Superior temporal gyrus (tissue), 1 donor: ENCODE data around the gene CFAP299.
A peak's percentile ranks its signal among the peaks of the same experiment; 100 is the strongest.
"Not testable (repeated sequence)": the region's sequence is repeated elsewhere in the genome, so short reads cannot be mapped to it uniquely, and the experiment has no call there.

Experiments
- DNase-seq: peaks from one replicate; pipeline ENCODE4 v3.0.0-alpha.2; 2016; ENCODE audit errors: extremely low spot score

Gene CFAP299

GRCh38 chr4:80331693-80332092, 3.8 kb upstream of the CFAP299 start:
- DNase-seq, result no peak

GRCh38 chr4:80333121-80333520, 2.4 kb upstream of the CFAP299 start:
- no peak for DNase-seq

DNA sequence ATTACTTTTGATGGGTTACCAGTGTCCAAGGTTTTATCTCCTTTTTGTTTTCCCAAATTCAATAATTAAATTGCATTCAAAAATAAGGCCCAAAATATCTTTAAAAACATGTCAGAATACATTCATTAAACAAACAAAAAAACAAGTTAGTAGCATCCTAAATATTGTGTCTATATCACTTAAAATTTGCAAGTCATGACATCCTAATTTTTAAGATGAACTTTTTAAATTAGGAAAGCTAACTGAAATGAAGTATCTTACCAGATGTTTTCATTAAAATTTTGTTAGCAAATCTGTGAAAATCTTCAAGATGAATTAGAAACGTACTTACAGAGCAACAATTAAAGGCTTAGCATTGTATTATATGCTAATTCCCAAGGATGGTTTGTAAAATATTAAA, 962 bp upstream of the CFAP299 start:
- no peak for DNase-seq

DNA sequence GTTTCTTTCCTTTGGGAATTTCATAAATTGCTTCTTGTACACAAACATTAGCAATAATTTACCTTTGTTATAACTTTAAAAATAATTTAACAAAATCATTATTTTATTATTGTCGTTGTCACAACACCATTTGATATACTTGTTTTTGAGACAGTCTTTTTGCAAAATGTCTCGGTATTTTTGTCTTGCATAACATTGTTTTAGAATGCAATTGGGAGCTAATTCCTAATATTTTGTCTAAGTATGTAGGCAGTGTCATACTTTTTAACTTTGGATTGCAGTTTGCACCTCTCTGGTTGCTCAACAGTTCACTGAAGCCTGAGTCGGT, 340 bp upstream of the CFAP299 start:
- DNase-seq, result no peak

GRCh38 chr4:80336582-80336981, 1.1 kb downstream of the CFAP299 start:
- no peak for DNase-seq

- no peak for DNase-seq
Observed at GRCh38 chr4:80340036-80340435, 4.5 kb downstream of the CFAP299 start.

- DNase-seq, result not testable (repeated sequence)
Observed at GRCh38 chr4:80342684-80343083, 7.2 kb downstream of the CFAP299 start.

DNA sequence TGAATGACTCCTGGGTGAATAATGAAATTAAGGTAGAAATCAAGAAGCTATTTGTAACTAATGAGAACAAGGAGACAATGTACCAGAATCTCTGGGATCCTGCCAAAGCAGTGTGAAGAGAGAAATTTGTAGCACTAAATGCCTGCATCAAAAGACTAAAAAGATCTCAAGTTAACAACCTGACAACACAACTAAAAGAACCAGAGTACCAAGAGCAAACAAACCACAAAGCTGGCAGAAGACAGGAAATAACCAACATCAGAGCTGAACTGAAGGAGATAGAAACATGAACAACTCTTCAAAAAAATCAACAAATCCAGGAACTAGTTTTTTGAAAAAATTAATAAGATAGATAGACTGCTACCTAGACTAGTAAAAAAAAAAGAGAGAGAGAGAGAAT, 8.4 kb downstream of the CFAP299 start:
- DNase-seq, result no peak

DNA sequence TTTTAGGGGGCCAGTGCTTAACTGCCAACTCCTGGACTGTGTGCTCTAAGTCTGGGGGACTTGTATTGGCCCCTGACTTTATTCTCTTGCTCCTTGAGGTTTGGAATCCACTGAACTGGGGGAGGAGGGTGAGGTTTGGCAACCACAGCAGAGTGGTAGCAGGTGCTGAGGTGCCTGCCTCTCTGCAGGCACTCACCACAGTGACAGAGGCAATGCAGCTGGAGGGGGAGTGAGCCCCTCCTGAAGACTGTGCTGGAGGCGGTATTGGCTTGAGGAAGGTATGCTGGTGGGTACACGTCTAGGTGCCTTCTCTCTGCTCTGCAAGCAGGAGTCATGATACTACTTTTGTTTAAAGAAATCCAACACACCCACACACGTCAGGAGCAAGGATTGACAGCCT, 24.6 kb downstream of the CFAP299 start:
- no peak for DNase-seq

DNA sequence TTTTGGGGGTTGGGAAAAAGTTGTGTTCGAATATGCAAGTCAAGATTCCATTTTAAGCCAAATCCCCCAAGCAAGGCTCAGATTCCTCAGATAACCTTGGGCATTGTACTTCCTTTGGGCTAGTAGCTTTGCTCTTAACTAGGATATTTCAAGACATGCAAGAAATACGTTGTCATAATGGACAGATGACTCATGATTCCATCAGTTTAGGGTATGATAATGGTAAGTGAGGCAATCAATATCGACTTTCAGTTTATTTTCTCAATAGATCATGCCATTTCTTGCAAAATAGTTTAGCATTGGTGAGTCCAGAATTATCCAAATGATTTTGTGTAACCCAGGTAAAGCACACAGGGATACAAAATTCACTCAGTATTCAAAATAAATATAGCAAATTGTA, 25.4 kb downstream of the CFAP299 start:
- no peak for DNase-seq

DNA sequence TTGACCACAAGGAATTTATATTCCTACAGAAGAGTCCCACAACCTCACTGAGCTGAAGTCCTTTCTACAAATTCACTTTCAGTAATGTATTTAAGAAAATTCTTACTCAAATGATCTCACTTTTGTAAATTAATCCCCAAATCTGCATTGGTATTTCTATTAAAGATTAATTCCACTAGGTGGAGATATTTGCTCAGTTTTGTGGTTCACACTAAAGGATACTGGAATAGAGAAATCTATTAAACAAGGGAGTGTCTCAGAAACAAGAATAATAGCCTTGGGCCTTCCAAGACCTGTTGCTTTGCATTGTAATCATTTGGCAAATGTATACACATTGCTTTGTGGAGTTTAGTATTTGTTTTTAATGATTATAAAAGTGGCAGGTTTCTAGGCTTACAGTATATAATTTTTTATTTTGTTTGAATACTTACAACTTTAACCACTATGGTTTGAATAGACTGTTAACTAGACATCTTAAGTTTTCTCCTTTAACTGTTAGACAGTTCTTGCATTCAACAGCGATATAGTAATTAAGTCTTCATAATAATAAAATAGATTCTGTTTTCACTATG, 25.9 kb downstream of the CFAP299 start:
- DNase-seq, result peak; percentile 66

- DNase-seq, result peak; percentile 68
Observed at GRCh38 chr4:80362578-80363181, 27.1 kb downstream of the CFAP299 start.

- DNase-seq, result peak; percentile 20
Observed at GRCh38 chr4:80365928-80366327, 30.4 kb downstream of the CFAP299 start.

DNA sequence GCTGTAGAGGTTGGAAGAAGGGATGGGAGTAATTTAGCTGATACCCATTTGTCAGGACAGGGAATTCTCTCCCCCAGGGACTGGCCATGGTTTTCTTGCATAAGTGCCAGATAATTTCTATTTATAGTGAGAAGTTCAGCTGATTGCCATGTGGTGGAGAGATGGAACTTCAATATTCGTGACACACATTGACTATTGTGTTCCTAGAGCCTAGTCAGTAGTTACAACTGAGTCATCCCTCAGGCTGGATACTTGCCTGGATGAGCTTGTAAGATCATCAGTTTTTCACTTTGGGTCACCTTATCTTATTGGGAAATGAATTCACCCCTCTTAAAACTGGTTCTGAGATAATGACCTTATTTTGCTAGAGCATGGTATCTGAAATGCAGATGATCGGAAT, 32.2 kb downstream of the CFAP299 start:
- no peak for DNase-seq

GRCh38 chr4:80370635-80371034, 35.1 kb downstream of the CFAP299 start:
- no peak for DNase-seq

GRCh38 chr4:80371046-80371445, 35.5 kb downstream of the CFAP299 start:
- DNase-seq, result no peak

DNA sequence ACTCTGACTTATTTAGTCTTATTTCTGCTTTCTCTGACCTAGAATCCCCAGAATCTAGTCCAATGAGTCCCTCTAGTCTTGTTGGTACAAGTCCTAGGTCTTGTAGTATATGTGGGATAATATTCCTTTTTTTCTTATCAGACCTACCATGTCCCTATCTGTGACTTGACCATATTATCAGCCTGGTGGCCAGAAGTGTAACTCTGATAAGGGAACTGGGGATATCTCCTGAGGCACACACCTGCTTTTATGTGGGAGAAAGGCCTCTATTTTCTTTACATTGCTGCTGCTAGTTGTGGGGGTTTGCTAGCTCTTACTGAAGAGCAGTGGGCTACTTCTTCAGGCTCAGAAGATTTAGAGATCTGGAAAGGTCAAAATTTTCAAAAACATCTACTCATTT, 38.6 kb downstream of the CFAP299 start:
- DNase-seq, result no peak

DNA sequence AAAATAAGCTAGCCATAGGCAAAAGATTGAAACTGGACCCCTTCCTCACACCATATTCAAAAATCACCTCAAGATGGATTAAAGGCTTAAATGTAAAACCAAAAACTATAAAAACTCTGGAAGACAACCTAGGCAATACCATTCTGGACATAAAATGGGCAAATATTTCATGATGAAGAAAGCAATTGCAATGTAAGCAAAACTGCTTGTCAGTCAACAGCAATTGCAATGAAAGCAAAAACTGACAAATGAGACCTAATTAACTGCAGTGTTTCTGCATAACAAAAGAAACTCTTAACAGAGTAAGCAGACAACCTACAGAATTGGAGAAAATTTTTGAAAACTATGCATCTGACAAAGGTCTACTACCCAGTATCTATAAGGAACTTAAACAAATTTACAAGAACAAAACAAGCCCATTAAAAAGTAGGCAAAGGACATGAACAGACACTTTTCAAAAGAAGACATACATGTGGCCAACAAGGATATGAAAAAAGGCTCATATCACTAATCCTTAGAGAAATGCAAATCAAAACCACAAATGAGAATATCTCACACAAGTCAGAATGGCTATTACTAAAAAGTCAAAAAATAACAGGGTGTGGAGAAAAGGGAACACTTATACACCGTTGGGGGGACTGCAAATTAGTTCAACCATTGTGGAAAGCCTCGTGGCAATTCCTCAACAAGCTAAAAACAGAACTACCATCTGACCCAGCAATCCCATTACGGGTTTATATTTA, 46.7 kb downstream of the CFAP299 start:
- no peak for DNase-seq

GRCh38 chr4:80385397-80386280, 50.1 kb downstream of the CFAP299 start:
- no peak for DNase-seq

DNA sequence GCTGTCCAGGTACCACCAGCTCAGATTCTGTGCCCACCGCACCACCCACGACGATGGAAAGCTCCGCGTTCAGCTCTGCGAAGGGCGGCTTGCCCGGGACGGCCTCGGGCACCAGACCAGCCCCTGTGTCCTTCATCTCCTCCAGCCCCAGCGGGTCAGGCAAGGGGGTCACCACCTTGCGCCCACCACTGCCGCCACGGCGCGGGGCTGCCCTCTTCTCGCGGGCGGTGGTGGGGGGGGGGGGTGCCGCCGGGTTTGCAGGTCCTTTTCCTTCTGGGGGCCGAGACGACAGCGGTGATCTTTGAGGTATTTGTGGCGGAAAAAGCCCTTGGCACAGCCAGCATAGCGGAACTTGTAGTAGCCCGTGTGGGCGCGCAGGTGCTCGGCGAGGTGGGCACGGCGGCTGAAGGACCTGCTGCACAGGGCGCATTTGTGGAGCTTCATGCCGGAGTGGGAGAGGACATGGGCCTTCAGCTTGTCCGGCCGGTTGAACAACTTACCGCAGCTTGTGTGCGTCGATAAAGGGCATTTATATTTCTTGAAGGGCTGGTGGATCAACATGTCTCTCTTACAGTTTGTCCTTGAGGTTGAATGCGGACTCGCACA, 50.9 kb downstream of the CFAP299 start:
- DNase-seq, result no peak

GRCh38 chr4:80387390-80388283, 52.1 kb downstream of the CFAP299 start:
- no peak for DNase-seq
